Measurements from ENCODE around the gene TRAF3IP3. TPM values are rescaled to one million over a fixed set of nuclear protein-coding genes. Genes with fewer than 3 reads are reported as not detected.

TRAF3IP3 gene, protein sequence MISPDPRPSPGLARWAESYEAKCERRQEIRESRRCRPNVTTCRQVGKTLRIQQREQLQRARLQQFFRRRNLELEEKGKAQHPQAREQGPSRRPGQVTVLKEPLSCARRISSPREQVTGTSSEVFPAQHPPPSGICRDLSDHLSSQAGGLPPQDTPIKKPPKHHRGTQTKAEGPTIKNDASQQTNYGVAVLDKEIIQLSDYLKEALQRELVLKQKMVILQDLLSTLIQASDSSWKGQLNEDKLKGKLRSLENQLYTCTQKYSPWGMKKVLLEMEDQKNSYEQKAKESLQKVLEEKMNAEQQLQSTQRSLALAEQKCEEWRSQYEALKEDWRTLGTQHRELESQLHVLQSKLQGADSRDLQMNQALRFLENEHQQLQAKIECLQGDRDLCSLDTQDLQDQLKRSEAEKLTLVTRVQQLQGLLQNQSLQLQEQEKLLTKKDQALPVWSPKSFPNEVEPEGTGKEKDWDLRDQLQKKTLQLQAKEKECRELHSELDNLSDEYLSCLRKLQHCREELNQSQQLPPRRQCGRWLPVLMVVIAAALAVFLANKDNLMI
- total RNA-seq, result not detected in 2 replicates

DNA sequence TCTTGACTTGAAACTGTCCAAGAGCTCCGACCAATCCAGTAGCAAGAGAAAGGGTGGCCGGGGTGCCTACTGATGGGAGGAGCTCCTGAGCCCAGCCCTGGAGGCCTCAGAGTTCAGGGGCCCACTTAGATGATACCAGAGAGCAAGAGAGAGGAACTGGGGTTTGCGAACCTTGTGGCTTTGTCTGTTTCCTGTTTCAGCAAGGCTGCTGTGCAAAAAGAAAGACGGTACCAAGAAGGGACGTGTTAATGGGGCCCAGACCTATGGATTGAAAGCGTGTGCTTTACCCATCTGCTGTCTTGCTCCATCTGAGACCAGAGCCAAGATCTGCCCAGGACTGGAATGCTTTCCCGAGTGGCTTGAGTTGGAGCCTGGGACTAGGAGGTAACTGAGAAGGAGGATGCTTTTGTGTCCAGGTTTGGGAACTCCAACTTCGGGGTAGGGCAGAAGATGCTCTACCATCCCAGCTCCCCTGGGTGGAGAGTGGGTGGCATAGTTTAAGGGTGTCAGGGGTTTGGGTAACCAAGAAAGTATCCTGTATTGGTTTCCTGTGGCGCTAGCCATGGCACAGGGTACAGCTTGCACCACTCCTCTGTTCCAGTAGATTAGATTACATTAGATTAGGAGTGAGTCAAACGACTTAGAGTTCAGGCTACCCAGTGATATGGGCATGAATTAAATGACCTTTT lies at the start of gene TRAF3IP3:
TSS of gene TRAF3IP3 (plus strand) at position 128 of the 689 bp plus-strand sequence. CDS start 3,987 bp downstream, outside the sequence.
- DNase-seq, result no peak

DNA sequence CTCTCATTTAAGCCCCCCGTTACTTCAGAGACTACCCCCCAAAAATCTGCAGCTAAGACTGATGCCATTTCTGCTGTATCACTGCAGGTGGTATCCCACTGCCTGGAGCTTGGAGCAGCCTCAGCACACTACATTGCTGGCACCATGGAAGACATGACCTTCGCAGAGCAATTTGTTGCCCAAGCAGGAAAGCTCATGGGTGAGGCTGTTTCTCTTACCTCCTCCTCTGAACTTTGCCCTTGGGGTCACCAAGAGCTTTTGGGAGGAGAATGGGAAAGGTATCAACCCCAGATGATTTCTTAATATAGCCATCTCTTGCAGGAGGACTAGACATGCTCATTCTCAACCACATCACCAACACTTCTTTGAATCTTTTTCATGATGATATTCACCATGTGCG lies 49.2 kb upstream of the TRAF3IP3 start:
- no peak for DNase-seq

- DNase-seq, result no peak
These were observed 48.5 kb upstream of the TRAF3IP3 start for GRCh38 chr1:209707308-209707707.

- no peak for DNase-seq
These were observed 47.6 kb upstream of the TRAF3IP3 start for GRCh38 chr1:209708297-209708696.

DNA sequence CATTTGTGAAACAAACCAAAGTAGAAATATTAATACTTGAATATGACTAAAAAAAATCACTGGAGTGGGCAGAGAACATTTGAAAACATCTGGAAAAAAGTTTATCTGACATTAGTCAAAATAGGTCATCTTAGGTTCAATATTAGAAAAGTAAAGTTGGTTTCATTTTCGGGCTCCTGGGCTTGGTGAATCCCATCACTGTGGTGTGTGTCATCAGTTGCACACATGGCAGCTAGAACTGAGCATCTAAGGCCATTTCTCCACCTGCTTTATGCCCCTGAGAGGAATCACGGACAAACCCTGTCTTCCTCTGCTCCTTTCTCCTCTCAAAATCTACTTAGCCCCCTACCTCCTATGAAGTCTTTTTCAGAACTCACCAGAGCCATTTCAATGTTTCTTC lies 45.8 kb upstream of the TRAF3IP3 start:
- DNase-seq, result no peak

GRCh38 chr1:209710847-209711246 lies 45.0 kb upstream of the TRAF3IP3 start:
- no peak for DNase-seq

- no peak for DNase-seq
These were observed 41.5 kb upstream of the TRAF3IP3 start for GRCh38 chr1:209714338-209714737.

- DNase-seq, result no peak
These were observed 40.5 kb upstream of the TRAF3IP3 start for GRCh38 chr1:209715314-209715713.

- no peak for DNase-seq
These were observed 38.0 kb upstream of the TRAF3IP3 start for GRCh38 chr1:209717818-209718217.

DNA sequence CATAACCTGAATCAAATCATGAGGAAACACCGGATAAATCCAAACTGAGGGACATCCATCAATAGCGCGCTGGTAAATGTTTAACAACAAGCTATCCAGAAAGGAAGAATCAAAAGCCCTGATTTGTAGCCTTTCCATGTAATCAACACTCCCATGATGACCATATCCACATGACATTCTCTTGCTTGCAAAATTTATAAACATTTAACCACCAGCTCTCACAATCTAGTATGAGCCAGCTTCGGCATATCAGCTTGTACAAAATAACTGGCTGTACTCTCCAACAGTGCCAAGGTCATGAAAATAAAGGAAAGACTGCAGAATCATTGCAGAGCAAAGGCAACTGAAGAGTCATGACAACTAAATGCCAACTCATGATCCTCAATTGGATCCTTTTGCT lies 35.5 kb upstream of the TRAF3IP3 start:
- no peak for DNase-seq

- DNase-seq, result no peak
These were observed 35.0 kb upstream of the TRAF3IP3 start for GRCh38 chr1:209720826-209721225.

DNA sequence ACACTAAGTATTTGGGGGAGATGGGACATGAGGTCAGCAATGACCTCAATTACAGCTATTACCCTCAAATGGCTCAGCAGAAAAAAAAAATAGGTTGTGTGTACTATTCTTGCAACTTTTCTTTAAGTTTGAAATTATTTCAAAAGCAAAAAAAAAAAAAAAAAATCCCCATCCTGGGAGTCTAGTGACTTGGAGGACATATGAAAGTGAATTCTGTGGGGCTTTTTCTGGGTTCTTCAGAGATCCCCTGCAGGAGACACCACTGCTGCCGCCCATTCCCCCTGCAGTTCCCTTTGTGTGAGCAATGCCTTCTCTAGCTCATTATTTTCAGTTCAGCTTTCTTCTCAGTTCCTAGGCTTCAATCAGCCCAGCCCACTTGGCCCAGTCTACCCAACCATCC lies 34.5 kb upstream of the TRAF3IP3 start:
- no peak for DNase-seq

DNA sequence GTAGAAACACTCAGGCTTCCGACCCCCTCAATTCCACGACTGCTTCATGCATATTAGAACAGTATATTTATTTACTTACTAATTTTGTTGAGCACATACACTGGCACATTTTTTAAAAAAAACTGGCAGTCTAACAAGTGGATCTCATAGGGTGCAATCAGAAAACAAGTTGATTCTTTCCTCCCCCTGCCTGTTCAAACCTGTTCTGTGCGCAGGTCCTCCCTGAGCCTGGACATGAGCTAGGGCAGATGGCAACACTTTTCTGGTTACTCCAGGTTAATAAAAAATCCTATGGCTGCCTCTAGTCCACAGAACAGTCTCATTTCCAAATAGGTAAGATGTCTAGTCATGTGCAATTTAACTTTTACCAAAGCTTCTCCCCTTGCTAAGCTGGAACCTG lies 32.6 kb upstream of the TRAF3IP3 start:
- no peak for DNase-seq

DNA sequence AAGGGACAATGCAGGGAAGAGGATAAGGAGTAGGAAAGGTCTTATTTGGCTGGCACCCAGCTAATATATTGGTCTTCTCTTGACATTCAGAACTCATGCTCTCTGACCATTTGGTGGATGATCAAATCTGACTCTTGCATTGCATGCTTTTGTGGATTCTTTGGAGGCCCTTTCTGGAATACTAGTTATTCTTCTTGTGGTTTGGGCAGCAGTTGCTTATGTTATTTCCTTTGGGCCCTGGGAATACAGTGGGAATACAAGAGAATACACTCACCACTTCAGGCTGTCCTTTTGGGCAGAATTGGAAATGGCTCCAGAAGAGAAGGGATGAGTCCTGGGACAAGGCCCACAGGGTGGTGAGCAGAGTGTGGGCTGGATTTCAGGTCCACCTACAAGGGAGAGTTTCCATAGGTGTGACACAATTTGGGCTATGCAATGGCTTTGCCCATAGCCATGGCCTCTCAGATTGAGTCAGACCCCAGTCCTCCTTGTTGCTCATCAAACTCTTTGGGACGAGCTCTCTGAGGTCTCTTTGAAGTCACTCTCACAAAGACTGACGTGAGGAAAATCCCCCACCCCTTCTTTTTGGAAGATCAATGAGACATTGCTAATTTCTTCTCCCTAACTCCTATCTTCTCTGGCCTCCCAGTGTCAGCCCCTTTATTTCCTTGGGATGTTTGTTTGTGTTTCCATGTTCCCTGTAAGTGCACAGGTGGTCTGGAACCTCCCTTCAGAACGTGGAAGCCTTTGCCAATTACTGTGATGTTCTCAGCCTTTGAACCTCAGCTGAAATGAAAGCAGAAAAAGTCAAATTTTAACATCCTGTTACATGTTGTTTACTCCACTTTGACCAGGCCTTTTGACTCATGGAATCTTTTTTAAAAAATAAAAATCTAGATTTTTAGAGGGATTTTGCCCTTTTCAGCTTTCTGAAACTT lies 31.8 kb upstream of the TRAF3IP3 start:
- DNase-seq, result no peak

DNA sequence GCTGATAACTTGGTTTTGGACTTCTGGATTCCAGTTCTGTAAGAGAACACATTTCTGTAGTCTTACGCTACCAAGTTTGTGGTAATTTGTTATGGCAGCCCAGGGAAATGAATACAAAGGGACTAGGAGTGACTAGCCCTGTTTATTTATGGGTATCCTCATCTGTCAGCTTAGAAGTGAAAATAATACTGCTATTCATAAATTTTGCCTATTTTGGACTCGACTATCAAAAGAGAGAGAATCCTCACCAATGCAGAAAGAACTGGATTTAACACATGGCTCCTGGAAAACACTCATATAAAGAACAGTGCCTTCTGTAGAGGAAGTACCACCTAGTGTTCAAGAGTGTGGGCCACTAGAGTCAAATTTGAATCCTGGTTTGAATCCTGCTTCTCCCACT lies 28.6 kb upstream of the TRAF3IP3 start:
- no peak for DNase-seq

DNA sequence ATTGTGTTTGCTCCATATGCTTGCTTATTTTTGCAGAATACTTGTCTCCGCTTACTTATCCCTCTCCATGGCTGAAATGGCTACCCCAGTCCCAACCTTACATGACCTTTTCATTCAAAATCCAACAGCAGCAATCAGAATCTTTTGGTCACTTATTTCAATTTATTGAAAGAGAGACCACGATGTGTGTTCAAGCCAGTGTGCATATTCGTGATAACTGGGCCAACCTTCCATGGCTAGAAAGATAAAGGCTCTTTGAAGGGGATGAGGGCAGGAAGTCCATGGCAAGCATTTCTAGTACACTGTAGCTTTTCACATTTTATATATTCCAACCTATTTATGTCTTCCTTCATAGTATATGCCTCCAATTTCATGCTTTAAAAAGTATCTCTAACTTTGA lies 28.1 kb upstream of the TRAF3IP3 start:
- no peak for DNase-seq

- DNase-seq, result no peak
These were observed 27.4 kb upstream of the TRAF3IP3 start for GRCh38 chr1:209728466-209728865.

DNA sequence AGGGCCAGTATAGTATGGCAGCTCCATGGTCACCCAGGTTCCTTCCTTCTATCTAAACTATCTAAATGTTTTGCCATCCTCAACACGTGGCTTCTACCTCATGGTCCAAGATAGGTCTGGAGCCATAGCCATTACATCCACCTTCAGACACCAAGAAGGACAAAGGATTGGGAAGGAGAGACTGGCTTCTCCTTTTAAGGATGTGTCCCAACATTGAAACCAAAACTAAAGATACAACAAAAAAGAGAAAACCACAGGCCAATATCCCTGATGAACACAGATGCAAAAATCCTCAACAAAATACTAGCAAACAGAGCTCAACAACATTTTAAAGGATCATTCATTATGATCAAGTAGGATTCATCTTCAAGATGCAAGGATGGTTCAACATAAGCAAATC lies 26.4 kb upstream of the TRAF3IP3 start:
- no peak for DNase-seq

DNA sequence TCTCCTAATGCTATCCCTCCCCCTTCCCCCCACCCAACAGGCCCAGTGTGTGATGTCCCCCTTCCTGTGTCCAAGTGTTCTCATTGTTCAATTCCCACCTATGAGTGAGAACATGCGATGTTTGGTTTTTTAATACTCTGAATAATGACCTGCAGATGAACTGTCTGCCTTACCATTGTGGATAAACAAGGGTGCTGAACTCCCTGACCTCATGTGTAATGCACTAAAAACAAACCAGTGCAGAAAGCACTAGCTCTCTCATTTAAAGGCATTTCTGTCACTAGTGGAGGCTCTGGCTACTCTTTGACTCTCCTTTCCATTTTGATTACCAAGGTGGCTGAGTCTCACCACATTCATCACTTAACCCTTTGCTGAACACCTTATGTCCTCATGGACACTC lies 23.1 kb upstream of the TRAF3IP3 start:
- DNase-seq, result no peak

DNA sequence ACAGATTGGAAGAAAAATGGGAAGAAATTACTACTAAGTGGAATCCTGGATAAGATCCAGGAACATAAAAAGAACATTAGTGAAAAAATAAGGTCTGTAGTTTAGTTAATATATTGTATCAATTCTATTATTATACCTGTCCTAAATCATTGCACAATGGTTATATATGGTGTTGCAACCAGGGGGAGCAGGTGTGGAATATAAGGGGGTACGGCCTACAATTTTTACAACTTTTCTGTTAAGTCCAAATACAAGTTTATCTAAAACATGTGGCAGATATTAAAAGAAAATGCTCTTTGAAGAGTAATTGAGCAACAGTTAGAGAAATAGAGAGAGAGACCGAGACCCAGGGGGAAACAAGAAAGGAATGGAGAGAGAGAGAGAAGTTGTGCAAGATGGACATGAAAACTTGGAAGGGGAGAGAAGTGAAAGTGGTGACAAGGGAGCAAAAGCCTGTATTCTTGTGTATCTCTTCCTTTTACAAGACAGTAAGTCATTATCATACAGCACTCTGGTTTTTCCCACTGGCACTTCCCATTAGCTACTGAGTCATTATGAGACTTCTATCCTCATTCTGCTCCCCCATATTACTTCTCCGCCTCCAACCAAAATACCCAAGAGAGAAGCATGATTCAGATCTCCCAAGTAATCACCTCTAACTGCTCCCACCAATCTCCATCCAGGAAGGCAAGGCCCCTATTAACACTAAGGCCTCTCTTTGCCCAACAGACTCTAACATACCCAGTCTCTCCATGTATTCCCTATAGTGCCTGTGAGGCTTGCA lies 22.3 kb upstream of the TRAF3IP3 start:
- no peak for DNase-seq

DNA sequence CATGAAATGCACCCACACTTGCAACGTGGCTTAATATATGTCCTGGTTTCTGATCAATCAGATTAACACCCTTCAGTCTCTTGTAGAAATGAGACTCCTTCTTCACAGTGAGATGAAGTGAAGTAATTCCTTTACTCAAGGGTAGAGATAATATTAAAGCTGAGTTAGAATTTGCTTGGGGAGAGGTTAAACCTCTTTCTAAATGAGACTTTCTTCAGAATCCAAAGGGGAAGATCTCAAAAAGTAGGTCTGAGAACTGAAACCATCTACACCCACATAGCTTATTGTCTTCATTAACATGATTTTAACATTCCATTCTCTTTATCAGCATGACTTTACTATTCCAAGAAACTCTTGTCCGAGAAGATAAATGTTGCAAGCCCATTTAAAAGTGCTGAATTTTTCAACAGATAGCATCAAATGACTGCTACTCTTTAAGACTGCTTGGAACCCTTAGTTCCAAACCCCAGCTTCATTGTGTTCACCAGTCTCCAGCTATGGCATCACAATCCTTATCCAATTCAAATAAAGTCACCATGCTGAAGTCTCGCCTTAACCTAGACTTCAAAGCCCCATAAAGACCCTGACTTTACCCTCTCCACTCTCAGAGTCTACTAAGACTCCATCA lies 19.2 kb upstream of the TRAF3IP3 start:
- no peak for DNase-seq

Measured in dermis blood vessel endothelial cell (primary cell).